ENCODE measurements around the gene DISC1.

DNA sequence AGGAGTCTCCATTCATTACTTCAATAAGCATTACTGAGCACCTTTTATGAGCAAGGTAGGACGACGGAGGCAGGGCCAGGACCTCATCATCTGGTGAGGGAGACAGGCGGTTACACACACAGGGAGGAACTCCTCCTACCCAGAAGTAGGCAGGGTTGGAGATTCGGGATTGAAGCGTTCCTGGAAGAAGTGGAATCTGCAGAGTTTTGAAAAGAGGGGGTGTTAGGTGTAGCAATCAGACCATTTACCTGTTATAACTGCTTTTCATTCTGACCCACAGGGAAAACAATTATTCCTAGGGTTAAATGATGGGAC is 392.4 kb downstream of the DISC1 start:
- TF ChIP-seq ZFX (IDR thresholded peaks at IDR 0.05) (no peak), EZH2phosphoT487 (IDR thresholded peaks at IDR 0.05; ENCODE audit: borderline replicate concordance) (no peak), POLR2A (IDR thresholded peaks at IDR 0.05; ENCODE audit: borderline replicate concordance, extremely low read depth, insufficient read depth, insufficient read length) (no peak), CEBPB (IDR thresholded peaks at IDR 0.05; ENCODE audit: low read depth) (no peak), EZH2 (IDR thresholded peaks at IDR 0.05) (no peak), SIN3A (IDR thresholded peaks at IDR 0.05; ENCODE audit: low read depth) (no peak), POLR2AphosphoS5 (IDR thresholded peaks at IDR 0.05; ENCODE audit: low read depth, low read length) (no peak)
- TF ChIP-seq, protein P1, sequence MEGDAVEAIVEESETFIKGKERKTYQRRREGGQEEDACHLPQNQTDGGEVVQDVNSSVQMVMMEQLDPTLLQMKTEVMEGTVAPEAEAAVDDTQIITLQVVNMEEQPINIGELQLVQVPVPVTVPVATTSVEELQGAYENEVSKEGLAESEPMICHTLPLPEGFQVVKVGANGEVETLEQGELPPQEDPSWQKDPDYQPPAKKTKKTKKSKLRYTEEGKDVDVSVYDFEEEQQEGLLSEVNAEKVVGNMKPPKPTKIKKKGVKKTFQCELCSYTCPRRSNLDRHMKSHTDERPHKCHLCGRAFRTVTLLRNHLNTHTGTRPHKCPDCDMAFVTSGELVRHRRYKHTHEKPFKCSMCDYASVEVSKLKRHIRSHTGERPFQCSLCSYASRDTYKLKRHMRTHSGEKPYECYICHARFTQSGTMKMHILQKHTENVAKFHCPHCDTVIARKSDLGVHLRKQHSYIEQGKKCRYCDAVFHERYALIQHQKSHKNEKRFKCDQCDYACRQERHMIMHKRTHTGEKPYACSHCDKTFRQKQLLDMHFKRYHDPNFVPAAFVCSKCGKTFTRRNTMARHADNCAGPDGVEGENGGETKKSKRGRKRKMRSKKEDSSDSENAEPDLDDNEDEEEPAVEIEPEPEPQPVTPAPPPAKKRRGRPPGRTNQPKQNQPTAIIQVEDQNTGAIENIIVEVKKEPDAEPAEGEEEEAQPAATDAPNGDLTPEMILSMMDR (IDR thresholded peaks at IDR 0.05 in 2 of 3, conservative IDR thresholded peaks at IDR 0.05 in 1 of 3; ENCODE audit: borderline replicate concordance in 1 of 3, insufficient read depth in 1 of 3, low read depth in 2 of 3, low read length in 2 of 3), result no peak
- TF ChIP-seq, protein P2, sequence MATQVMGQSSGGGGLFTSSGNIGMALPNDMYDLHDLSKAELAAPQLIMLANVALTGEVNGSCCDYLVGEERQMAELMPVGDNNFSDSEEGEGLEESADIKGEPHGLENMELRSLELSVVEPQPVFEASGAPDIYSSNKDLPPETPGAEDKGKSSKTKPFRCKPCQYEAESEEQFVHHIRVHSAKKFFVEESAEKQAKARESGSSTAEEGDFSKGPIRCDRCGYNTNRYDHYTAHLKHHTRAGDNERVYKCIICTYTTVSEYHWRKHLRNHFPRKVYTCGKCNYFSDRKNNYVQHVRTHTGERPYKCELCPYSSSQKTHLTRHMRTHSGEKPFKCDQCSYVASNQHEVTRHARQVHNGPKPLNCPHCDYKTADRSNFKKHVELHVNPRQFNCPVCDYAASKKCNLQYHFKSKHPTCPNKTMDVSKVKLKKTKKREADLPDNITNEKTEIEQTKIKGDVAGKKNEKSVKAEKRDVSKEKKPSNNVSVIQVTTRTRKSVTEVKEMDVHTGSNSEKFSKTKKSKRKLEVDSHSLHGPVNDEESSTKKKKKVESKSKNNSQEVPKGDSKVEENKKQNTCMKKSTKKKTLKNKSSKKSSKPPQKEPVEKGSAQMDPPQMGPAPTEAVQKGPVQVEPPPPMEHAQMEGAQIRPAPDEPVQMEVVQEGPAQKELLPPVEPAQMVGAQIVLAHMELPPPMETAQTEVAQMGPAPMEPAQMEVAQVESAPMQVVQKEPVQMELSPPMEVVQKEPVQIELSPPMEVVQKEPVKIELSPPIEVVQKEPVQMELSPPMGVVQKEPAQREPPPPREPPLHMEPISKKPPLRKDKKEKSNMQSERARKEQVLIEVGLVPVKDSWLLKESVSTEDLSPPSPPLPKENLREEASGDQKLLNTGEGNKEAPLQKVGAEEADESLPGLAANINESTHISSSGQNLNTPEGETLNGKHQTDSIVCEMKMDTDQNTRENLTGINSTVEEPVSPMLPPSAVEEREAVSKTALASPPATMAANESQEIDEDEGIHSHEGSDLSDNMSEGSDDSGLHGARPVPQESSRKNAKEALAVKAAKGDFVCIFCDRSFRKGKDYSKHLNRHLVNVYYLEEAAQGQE (IDR thresholded peaks at IDR 0.05; ENCODE audit: low read depth), result no peak
